H1 (cell line): Measurements from ENCODE around the gene TMEM253.
A peak's percentile ranks its signal among the peaks of the same experiment; 100 is the strongest.

Source experiments
- ATF3 ChIP-seq: IDR thresholded peaks from 2 replicates; pipeline ENCODE4 v1.6.1; 2011; ENCODE audit warnings: low read depth, mild to moderate bottlenecking, low read length; ENCODE audit not compliant: insufficient read depth
- BCL11A ChIP-seq, 2 experiments: IDR thresholded peaks; one replicate each; pipeline ENCODE4 v1.6.1; 2011; ENCODE audit warnings: low read depth in 2 of 2, low read length in 2 of 2, mild to moderate bottlenecking in 2 of 2
- CTCF ChIP-seq, 3 experiments: IDR thresholded peaks; 1 replicate in 2 of 3; 2 replicates in 1 of 3; pipeline versions ENCODE4 v1.5.1 to v1.6.1; 2011; ENCODE audit warnings: low read length in 3 of 3, mild to moderate bottlenecking in 3 of 3, inconsistent platforms in 2 of 3, low read depth in 1 of 3, moderate library complexity in 1 of 3; ENCODE audit not compliant: insufficient read depth in 1 of 3; ENCODE audit errors: control extremely low read depth in 1 of 3
- GABPA ChIP-seq: IDR thresholded peaks from 2 replicates; pipeline ENCODE4 v1.6.1; 2011; ENCODE audit warnings: mild to moderate bottlenecking, low read length, moderate library complexity, borderline replicate concordance; ENCODE audit not compliant: insufficient read depth
- POLR2A ChIP-seq, 2 experiments: IDR thresholded peaks; 1 replicate in 1 of 2; 2 replicates in 1 of 2; pipeline ENCODE4 v1.6.1; 2011; ENCODE audit warnings: low read depth in 2 of 2, low read length in 2 of 2, mild to moderate bottlenecking in 2 of 2; ENCODE audit errors: control extremely low read depth in 1 of 2
- RAD21 ChIP-seq, 2 experiments: IDR thresholded peaks in 1 of 2; conservative IDR thresholded peaks in 1 of 2; 2 replicates each; pipeline ENCODE4 v1.6.1; 2011; ENCODE audit warnings: low read depth in 2 of 2, low read length in 2 of 2, improper control_type of control experiment in 1 of 2, inconsistent platforms in 1 of 2, mild to moderate bottlenecking in 1 of 2, moderate library complexity in 1 of 2
- RNF2 ChIP-seq: fragments of 200-900, 300-1000 bp; sonication (generic); IDR thresholded peaks from 2 replicates; pipeline ENCODE4 v1.7.1; 2016; ENCODE audit warnings: borderline replicate concordance, low read depth, mild to moderate bottlenecking, antibody characterized with exemption, low read length; ENCODE audit not compliant: poor library complexity, severe bottlenecking; ENCODE audit errors: missing control alignments
- SIRT6 ChIP-seq: IDR thresholded peaks from one replicate; pipeline ENCODE4 v1.7.1; 2012; ENCODE audit warnings: low read length, inconsistent platforms
- SP4 ChIP-seq: IDR thresholded peaks from 2 replicates; pipeline ENCODE4 v1.6.1; 2012; ENCODE audit warnings: low read length, inconsistent platforms

- no peak for TF ChIP-seq ATF3
- no peak for TF ChIP-seq SP4
- TF ChIP-seq CTCF (IDR thresholded peaks at IDR 0.05; ENCODE audit: control extremely low read depth in 1 of 3, insufficient read depth in 1 of 3, low read depth in 1 of 3, low read length in 3 of 3), result no peak
- no peak for TF ChIP-seq GABPA
- TF ChIP-seq BCL11A (IDR thresholded peaks at IDR 0.05; ENCODE audit: low read depth in 2 of 2, low read length in 2 of 2), result no peak
- no peak for TF ChIP-seq RNF2
- no peak for TF ChIP-seq SIRT6
- peak in 1 of 2 experiments; percentile 73; a peak in 1 of 3 replicates for TF ChIP-seq POLR2A (IDR thresholded peaks at IDR 0.05; ENCODE audit: control extremely low read depth in 1 of 2, low read depth in 2 of 2, low read length in 2 of 2)
- no peak for TF ChIP-seq RAD21 (IDR thresholded peaks at IDR 0.05 in 1 of 2, conservative IDR thresholded peaks at IDR 0.05 in 1 of 2; ENCODE audit: low read depth in 2 of 2, low read length in 2 of 2)
Observed at GRCh38 chr14:21071225-21072030, 29.4 kb upstream of the TMEM253 start.
